ENCODE results near the gene TUBD1. TPM values are rescaled to one million over a fixed set of nuclear protein-coding genes. Genes with fewer than 3 reads are reported as not detected.
"Not testable (repeated sequence)": the region's sequence is repeated elsewhere in the genome, so short reads cannot be mapped to it uniquely, and the experiment has no call there.

TUBD1 gene
- 3.3 and 3.5 TPM in 2 replicates for total RNA-seq (2014; rRNA removed; shearing (Covaris generic))

GRCh38 chr17:59892924-59893675 is at the start of gene TUBD1, which contains the start of gene RPS6KB1:
Gene TUBD1, minus strand, starts transcription at chr17:59892943. Its CDS starts 1,941 bp downstream, at chr17:59891002.
Gene RPS6KB1, plus strand, starts transcription at chr17:59893121. Its CDS starts 64 bp downstream, at chr17:59893185.
- DNase-seq (ENCODE audit: low spot score) = peak; percentile 98

GRCh38 chr17:59941131-59941530 is 48.4 kb upstream of the TUBD1 start:
- no peak for DNase-seq (ENCODE audit: low spot score)

GRCh38 chr17:59940697-59941096 is 48.0 kb upstream of the TUBD1 start:
- not testable (repeated sequence) for DNase-seq (ENCODE audit: low spot score)

GRCh38 chr17:59933317-59933716 is 40.6 kb upstream of the TUBD1 start:
- DNase-seq (ENCODE audit: low spot score) = not testable (repeated sequence)

GRCh38 chr17:59930768-59931167 is 38.0 kb upstream of the TUBD1 start:
- not testable (repeated sequence) for DNase-seq (ENCODE audit: low spot score)

- DNase-seq (ENCODE audit: low spot score) = not testable (repeated sequence)
Measured at GRCh38 chr17:59930121-59930520, 37.4 kb upstream of the TUBD1 start.

- not testable (repeated sequence) for DNase-seq (ENCODE audit: low spot score)
Measured at GRCh38 chr17:59920637-59921036, 27.9 kb upstream of the TUBD1 start.

GRCh38 chr17:59916446-59916845 is 23.7 kb upstream of the TUBD1 start:
- no peak for DNase-seq (ENCODE audit: low spot score)

GRCh38 chr17:59914274-59914854 is 21.6 kb upstream of the TUBD1 start:
- peak; percentile 61 for DNase-seq (ENCODE audit: low spot score)

- DNase-seq (ENCODE audit: low spot score) = no peak
Measured at GRCh38 chr17:59907467-59907866, 14.7 kb upstream of the TUBD1 start.

GRCh38 chr17:59903455-59903854 is 10.7 kb upstream of the TUBD1 start:
- no peak for DNase-seq (ENCODE audit: low spot score)

- no peak for DNase-seq (ENCODE audit: low spot score)
Measured at GRCh38 chr17:59901604-59902003, 8.9 kb upstream of the TUBD1 start.

- DNase-seq (ENCODE audit: low spot score) = no peak
Measured at GRCh38 chr17:59899099-59899498, 6.4 kb upstream of the TUBD1 start.

- no peak for DNase-seq (ENCODE audit: low spot score)
Measured at GRCh38 chr17:59897090-59897489, 4.3 kb upstream of the TUBD1 start.

GRCh38 chr17:59893676-59894100 is 945 bp upstream of the TUBD1 start:
- no peak for DNase-seq (ENCODE audit: low spot score)

- peak; percentile 31 for DNase-seq (ENCODE audit: low spot score)
Measured at GRCh38 chr17:59892251-59892923, 356 bp downstream of the TUBD1 start.

GRCh38 chr17:59890720-59891119 is 2.0 kb downstream of the TUBD1 start:
- DNase-seq (ENCODE audit: low spot score) = no peak

GRCh38 chr17:59888145-59888750 is 4.5 kb downstream of the TUBD1 start:
- no peak for DNase-seq (ENCODE audit: low spot score)

- DNase-seq (ENCODE audit: low spot score) = no peak
Measured at GRCh38 chr17:59884861-59885260, 7.9 kb downstream of the TUBD1 start.

- no peak for DNase-seq (ENCODE audit: low spot score)
Measured at GRCh38 chr17:59878624-59879023, 14.1 kb downstream of the TUBD1 start.

- DNase-seq (ENCODE audit: low spot score) = no peak
Measured at GRCh38 chr17:59877965-59878364, 14.8 kb downstream of the TUBD1 start.

GRCh38 chr17:59876107-59876506 is 16.6 kb downstream of the TUBD1 start:
- no peak for DNase-seq (ENCODE audit: low spot score)

Data from HT-29 (cell line).